HG03064 (cell line): Measurements from ENCODE around the gene PLEKHO1.

Experiments used
- ATAC-seq: cut with Tn5 transposase; IDR thresholded peaks from one replicate; pipeline ENCODE4 v1.9.1; 2021; ENCODE audit warnings: low read depth; ENCODE audit not compliant: unreplicated experiment

PLEKHO1 gene

DNA sequence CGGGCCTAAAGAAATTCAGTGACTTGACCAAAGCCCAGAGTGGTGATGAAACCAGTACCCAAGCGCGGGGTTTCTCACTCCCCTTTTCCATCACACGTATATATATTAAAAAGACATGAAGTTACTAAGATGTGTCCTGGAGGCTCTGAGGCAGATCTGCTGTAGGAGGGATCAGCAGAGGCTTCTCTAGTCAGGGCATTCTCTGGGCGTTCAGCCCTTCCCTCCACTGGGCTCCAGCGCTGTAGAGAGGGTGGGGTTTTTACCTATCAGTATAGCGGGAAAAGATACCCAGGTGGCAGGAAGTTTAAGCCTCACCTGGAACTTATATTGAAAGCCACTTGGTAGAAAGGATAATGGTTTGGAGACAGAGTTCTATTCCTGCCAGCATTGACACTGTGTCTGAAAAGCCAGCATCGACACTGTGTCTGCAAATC is 862 bp upstream of the PLEKHO1 start:
- ATAC-seq, result no peak

DNA sequence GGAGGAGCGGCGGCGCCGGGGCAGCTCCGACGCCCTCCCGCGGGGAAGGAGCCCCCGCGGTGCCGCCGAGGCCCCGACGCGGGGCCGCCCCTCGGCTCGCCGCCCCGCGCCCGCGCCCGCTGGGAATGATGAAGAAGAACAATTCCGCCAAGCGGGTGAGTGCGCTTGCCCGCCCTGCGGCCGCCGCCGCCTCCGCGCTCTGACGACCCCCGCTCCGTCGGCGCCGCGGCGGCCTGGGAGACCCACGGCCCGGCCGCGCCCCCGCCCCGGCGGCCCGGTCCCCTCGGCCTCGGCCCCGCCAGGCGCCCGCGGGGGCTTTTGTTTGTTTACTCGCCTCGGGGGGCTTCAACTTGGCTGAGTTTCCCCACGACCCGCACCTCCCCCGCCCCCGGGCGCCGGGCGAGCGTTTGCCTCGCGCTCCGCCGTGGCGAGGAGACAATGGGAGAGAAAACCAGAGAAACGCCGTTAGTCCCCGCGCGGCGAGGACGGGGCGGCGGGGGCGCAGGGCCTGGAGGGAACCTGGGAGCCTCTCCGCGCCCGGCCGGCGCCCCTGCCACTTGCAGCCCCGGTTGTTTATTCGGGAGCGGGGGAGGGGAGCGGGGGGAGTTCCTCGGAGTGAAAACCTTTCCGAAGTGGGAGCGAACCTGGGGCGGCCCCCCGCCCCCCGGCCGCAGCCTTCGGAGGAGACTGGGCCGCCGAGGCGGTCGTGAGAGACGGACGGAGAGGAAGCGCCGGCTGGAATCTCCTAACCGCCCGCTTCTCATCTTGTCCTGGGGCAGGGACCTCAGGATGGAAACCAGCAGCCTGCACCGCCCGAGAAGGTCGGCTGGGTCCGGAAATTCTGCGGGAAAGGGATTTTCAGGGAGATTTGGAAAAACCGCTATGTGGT is 661 bp downstream of the PLEKHO1 start:
- no peak for ATAC-seq

DNA sequence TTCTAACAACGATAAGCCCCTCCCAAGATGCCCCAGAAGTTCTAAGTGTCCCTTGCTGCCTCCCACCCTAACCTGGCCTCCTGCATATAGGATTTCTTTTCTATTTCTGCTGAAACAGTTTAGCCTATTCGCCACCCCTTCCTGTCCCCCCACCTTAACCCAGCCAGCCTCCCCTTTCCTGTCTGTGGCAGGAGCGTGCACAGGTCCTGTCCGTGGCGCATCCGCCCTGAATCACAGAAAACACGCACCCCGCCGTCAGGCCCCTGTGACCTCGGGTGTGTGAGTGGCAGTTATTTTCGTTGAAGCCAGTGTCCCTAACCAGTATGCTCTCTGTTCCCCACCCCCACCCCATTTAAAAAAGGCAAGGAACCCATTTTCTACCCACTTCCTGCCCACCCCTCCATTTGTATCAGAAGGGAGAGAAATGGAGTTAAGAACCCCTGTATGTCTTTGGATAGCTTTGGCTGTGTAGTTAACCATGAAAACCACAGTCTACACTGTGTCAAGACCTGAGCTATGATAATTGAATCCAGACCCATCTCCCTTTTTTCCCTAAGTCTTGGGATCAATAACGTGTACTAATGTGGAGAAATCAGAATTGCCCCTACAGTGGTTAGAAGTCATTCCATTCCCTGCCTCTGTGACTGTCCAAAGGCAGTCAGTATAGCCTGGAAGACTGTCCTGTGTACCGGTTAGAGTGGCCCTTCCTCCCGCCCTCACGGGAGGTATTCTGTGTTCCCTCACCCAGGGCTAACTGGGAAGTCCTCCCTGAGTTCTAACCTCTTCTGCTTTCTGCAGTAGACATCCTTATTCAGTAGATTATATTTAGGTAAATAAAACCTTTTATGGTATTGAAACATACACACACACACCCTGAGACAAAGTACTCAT is 1.8 kb downstream of the PLEKHO1 start:
- ATAC-seq, result no peak

DNA sequence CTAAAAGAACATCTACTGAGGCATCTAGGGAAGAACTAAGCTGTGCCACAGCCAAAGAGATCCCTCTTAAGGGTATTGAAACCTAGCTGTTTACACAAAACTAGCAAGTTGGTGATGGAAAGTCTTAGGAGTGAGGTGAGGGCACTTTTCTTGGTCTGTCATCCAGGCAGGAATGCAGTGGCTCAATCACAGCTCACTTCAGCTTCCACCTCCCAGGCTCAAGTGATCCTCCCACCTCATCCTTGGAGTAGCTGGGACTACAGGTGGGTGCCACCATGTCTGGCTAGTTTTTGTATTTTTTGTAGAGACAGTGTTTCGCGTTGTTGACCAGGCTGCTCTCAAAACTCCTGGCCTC is 2.4 kb downstream of the PLEKHO1 start:
- no peak for ATAC-seq

DNA sequence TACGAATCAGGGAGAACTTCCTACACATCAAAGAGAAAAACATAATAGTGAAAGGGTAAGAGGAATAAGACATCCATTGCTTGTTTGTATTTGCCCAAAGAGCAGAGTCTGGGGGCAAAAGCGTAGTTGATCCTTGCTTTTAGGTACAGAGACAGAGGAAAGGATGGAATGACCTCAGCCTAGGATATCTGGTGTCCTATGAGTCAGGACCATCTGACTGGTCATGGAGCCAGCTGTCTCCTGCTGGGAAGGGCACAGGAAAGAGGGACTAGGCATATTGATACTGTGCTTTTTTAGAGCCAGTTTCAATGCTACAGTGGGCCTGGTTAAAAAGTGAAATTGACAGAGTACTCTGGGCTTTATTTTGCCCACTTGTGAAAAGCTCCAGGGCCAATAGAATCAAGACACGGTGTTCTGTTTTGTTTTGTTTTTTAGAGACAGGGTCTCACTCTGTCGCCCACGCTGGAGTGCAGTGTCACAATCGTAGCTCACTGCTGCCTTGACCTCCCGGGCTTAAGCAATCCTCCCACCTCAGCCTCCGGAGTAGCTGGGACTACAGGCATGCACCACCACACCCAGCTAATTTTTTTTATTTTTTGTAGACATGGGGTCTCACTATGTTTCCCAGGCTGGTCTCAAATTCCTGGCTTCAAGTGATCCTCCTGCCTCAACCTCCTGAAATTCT is 3.2 kb downstream of the PLEKHO1 start:
- ATAC-seq, result no peak

DNA sequence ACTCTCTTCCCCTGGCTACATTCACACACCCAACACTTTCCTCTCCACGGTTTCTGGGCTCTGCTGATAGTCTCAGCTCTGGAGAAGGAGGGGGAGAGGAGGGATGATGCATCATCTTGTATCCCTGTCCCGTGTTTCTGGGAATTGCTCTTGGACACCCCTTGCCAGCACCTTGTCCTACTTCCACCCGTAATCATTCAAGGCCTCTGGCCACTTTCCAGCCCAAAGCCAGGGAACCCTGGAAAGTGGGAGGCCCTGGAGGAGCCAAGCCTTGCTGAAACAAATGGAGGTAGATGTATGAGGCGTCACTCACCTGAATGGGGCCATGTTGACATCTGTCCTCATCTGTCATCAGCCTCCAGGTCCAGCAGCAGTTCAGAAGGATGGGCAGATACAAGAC is 4.4 kb downstream of the PLEKHO1 start:
- no peak for ATAC-seq

DNA sequence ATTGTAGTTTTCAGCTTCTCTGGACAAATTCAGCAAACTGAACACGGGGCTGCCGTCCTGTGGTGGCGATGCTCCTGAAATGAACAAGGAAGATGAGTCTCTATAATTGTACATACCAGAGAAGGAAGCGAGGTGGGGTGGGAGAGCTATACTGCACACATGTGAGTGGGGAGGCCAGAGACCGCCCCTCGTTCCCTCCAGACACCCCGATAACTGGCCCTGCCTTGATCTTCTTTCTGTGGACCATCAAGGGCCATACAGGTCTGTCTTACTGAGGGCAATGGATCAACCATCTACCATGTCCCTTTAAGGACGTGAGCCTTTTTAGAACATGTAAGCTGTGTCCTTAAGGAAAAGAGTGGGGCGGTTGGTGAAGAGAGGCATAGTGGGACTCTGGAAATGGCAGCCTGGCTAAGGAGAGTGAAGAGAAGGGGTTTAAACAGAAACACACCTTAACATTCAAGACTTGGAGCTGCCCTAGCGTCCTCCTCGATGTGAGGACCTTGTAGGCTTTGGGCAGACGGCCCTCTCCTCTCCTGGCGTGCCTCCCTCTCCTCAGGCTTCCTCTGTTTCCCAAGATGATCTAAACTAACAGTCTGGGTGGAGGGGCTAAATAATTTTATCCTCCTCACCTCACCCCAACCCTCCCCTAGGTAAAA is 5.8 kb downstream of the PLEKHO1 start:
- ATAC-seq, result no peak

DNA sequence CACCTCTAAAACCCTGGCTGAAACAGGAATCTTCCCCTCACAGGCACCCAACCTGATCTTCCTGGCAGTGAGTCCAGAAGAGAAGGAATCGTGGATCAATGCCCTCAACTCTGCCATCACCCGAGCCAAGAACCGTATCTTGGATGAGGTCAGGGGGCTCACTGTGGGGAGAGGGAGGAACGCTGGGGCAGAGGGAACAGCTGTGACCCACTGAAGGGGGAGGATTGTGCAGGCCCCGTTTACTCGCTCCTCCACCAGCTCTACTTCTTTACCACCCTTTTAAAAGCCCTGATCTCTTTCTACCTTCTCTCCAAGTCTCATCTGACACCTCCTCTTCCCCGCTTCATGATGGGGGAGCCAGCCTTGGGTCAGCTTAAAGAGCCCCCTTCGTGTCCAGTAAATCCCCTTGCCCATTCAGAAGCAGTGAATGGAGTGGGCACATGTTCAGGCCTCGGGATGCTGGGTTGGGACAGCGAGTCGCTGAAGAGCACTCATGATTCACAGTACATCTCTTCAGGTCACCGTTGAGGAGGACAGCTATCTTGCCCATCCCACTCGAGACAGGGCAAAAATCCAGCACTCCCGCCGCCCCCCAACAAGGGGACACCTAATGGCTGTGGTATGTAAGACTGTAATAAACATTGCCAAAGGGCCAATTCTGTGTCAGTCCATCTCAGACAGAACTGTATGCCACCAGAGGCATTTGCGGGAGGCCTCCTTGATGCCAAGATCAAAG is 7.3 kb downstream of the PLEKHO1 start:
- ATAC-seq, result no peak

DNA sequence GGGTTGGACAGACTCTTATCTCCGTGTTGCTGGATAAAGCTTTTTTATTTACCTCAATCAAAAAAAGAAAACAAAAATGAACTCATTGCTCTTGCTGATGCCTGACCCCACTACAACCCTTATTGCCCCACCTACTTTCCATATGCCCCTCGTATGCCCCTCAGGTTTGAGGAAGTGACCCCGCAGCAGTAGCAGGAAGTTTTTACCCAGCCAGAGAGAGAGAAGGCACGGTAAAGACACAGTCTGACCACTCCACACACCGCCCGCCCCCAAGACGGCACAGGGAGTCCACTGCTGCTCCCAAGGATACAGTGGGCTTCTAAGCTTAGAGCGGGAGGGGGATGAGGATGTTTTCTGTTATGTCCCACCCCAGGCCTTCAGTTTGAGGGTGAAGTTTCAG is 9.8 kb downstream of the PLEKHO1 start:
- ATAC-seq, result no peak

DNA sequence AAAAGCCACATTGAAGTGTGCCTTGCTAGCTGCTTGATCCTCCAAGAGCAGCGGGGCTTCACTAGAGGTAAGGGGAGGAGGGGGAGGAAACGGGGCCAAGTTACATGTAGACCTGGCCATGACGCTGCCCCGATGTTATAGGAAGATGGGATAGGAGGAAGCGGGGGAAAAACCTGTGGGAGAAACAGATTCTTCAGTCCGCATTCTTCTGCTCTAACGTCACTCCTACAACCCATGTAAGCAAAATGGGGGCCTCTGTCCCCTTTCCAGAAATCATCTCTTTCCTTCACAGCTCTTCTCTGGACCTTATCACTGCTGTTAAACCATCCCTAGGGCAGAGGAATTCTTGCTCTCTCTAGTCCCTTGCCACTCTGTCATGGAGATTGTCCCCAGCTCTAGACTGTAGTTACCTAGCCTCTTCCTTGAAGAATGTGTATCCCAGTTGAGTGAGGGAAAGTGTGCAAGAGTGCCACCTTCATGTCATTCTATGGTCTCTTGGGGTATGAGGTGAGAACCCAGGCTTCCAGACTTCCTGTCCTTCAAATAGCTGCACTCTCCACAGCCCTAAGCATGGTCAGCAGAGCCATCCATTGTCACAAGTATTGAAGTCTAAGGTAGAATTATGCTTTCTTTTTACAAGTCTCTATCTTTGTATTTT is 11.4 kb downstream of the PLEKHO1 start:
- ATAC-seq, result no peak

DNA sequence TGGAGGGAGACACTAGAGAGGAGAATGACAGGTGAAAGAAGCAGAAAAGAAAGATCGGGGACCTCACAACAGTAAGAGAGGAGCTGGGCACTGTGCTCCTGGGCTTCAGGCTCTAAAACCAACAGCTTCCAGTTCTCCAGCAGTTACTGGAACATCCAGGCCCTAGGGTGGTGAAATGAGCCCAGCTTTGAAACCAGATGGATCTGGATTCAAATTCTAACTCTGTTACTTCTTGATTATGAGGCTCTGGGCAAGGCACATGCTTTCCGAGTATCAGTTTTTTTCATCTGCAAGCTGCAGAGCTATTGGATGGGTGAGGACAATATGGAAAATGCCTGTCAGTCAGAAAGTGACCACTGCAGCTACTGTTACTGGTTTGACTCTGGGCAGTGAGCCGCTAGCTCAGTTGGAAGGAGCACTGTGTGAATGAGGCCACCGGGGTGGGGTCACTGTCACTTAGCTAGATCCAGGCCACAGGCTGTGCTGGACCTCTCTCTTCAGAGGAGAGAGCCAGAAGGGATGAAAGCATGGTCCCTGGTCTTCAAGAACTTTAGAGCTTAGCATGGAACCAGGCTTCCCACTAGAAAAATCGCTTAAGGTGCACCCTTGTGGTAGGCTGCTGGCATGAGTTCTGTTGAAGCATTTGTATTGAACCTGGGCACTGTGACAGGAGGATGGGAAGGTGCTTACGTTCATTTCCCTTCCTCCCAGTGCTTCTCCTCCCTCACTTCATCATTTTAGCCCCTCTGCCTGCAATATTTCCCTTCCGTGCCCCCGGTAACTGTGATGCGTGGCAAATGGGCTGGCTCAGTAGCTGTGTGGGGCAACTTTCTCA is 12.2 kb downstream of the PLEKHO1 start:
- ATAC-seq, result no peak

DNA sequence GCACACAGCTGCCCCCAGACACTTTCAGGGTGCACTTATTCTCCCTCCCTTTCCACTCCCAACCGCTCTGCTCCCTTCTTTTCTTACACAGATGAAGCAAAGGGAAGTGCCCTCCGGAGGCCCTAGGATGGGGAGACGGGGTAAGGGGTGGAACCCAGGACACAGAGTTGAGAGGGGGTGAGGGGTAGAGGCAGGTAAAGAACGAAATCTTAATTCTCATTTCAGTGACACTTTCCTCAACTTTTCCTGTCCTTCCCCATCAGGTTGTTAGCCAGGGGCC is 12.8 kb downstream of the PLEKHO1 start:
- ATAC-seq, result no peak

DNA sequence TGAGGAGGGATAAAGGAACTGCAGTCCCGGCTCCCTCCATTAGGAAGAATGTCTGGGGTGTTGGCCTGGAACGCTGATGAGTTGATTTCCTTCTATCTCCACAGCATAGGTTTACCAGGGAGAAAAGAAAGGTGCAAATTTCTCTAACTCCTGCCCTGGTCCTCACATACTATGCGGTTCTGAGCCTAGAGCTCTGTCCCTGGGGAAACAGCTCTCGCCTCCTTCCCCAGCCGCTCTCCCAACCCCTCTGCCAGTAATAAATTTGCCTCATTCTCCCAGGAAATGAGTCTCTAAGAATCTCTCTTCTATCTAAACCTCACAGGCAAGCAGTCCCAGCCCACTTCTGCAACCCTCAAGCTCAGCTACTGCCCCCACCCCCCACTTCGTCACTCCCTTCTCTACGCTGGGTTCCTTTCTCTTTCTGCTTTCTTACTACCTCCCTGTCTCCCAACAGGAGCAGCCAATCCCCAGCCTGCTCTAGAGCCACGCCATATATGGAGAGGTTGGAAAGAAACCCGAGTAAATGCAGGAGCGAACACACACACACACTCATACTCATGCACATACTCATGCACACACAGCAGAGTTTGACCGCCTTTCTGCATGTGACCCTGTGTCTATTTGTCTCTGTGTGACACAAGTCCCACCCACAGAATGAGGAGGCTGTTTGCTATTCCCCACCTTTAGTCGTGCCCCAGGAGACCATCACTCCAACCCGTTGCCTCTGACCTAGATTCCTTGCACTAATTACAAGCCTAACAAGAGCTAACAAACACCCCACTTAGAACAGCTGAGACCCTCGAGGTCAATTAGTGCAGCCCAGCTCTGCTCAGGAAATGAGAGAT is 13.4 kb downstream of the PLEKHO1 start:
- ATAC-seq, result no peak

DNA sequence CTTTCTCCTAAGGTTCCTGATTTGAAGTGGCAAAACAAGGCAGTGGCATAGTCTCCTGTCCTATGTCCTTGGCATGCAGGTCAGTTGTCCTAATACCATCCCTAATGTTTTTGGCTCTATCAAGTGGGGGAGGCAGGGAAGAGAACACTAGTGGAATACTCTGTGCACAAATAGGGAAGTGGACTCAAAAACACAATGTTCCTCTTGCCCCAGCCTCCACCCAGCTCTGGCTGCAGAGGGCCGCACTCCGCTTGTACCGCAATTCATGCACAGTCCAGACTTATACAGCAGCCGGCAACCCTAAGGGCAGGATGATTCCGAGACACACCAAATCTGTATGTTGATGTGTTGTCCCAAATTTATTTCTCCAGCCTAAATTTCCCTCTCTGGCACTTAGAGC is 14.5 kb downstream of the PLEKHO1 start:
- no peak for ATAC-seq

DNA sequence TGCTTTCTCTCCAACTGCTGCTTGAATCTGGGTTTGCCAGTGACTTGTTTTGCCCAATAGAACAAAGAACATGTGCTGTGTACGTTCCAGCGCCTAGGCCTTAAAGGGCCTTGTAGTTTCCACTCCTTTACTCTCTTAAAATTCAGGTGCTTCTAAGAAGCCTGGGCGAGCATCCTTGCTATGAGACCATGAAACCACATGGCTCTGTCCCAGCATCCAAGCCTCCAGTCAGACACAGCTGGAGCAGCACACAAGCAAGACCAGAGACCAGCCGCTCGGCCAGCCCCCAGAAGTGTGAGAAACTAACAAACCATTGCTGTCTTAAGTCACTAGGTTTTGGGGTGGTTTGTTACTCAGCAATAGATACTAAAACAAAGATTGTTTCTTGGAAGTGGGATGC is 15.1 kb downstream of the PLEKHO1 start:
- no peak for ATAC-seq

DNA sequence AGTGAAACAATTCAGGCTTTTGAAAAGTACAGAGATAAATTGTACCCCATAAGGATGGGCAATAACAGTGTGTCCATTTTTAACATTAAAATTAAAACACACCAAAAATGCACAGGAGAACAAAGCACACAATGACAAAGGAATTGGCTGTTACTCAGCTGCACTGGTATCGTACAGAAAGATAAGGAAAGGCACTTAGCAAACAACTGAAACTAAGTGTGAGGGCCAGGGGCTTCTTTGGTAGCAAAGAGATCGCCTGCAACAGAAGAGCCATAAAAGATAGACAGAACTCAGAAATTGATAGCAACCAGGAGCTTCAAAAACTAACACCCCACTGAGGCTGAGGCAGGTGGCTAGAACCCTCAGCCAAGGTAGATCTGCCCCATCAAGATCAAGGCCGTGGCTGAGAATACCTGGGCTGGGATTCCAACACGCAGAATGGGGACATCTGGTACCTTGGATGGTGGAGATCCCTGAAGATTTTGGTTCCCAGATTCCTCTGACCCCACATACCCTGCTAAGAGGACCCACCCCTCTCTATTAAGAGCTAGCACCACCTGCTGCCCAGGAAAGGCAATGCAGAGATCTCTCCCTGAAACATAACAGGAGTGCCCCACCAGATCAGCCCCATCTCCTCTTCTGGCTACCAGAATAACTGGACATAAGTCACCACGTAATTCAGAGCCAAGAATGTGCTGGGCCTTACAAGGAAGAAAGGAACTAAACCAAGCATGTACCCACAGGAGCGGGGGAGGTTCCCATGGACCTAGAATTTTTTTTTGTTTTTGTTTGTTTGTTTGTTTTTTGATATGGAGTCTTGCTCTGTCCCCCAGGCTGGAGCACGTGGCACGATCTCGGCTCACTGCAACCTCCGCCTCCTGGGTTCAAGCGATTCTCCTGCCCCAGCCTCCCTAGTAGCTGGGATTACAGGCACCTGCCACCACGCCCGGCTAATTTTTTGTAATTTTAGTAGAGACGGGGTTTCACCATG is 16.2 kb downstream of the PLEKHO1 start:
- ATAC-seq, result no peak
